H1 (cell line): ENCODE measurements around the gene INPP4B.

ENCODE experiments used
- EZH2 ChIP-seq: fragments of 200-600 bp; sonication (generic); IDR thresholded peaks from 2 replicates; pipeline ENCODE4 v1.7.1; 2012; ENCODE audit warnings: low read depth, mild to moderate bottlenecking, moderate library complexity, low read length, inconsistent platforms; ENCODE audit not compliant: severe bottlenecking
- FOSL1 ChIP-seq: IDR thresholded peaks from 2 replicates; pipeline ENCODE4 v1.6.1; 2011; ENCODE audit warnings: mild to moderate bottlenecking, low read depth, low read length, moderate library complexity; ENCODE audit not compliant: insufficient read depth
- RFX5 ChIP-seq: IDR thresholded peaks from 2 replicates; pipeline ENCODE4 v1.6.1; 2011; ENCODE audit warnings: low read depth, low read length, improper control_type of control experiment, borderline replicate concordance

DNA sequence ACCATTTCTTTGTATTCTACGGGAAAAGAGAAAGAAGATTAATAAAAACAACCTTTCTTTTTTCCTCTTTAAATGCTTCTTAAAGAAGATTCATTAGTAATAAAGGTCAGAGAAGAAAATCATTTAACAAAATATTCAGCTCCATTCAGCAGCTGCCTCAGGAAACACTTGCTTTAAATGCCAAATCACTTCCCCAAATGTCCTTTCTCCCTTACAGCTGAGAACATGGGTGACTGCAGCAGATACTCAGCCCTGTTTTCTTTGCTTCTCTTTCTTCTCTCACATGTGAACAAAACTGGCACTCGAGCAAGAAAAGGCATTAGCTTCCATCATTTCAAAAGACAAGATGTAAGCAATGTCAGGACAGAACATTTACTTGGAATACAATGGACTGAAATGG lies 120.2 kb downstream of the INPP4B start:
- TF ChIP-seq EZH2 (no peak), RFX5 (no peak), FOSL1 (no peak)
